ENCODE measurements around the gene MSH3.

- TF ChIP-seq TCF12 (IDR thresholded peaks at IDR 0.05; ENCODE audit: low read depth) (no peak), RAD21 (IDR thresholded peaks at IDR 0.05; ENCODE audit: low read depth) (no peak), YY1 (IDR thresholded peaks at IDR 0.05; ENCODE audit: low read depth) (no peak)
Observed at GRCh38 chr5:80618438-80618837, 36.0 kb upstream of the MSH3 start.
